ENCODE data around the gene TMEM169.

The TMEM169 gene

GRCh38 chr2:216117561-216118340, 36.0 kb downstream of the TMEM169 start:
- Histone ChIP-seq H3K9me3 (ENCODE audit: low read length) (no peaks in the 10 kb centered on the region), H3K4me1 (ENCODE audit: insufficient read depth, low read length) (peaks cover 8% of the 10 kb centered on the region), H3K27ac (ENCODE audit: low read depth, low read length) (no peak overlapping the region), H3K27me3 (ENCODE audit: control insufficient read depth in 1 of 2, insufficient read depth in 2 of 2, low read length in 2 of 2) (no peaks in the 10 kb centered on the region), H3K36me3 (ENCODE audit: insufficient read depth, low read length) (peaks cover 68% of the 10 kb centered on the region), H3K4me3 (ENCODE audit: low read depth in 1 of 2, low read length in 2 of 2) (no peak overlapping the region), H3K9ac (ENCODE audit: low read length) (no peak overlapping the region)

GRCh38 chr2:216118474-216118873, 36.8 kb downstream of the TMEM169 start:
- Histone ChIP-seq H3K4me3 (ENCODE audit: low read depth in 1 of 2, low read length in 2 of 2) (no peak overlapping the region), H3K27ac (ENCODE audit: low read depth, low read length) (no peak overlapping the region), H3K4me1 (ENCODE audit: insufficient read depth, low read length) (peaks cover 8% of the 10 kb centered on the region), H3K9me3 (ENCODE audit: low read length) (no peaks in the 10 kb centered on the region), H3K27me3 (ENCODE audit: control insufficient read depth in 1 of 2, insufficient read depth in 2 of 2, low read length in 2 of 2) (no peaks in the 10 kb centered on the region), H3K9ac (ENCODE audit: low read length) (no peak overlapping the region), H3K36me3 (ENCODE audit: insufficient read depth, low read length) (peaks cover 68% of the 10 kb centered on the region)

GRCh38 chr2:216119146-216119545, 37.4 kb downstream of the TMEM169 start:
- peaks cover 67% of the 10 kb centered on the region for H3K36me3 ChIP-seq (ENCODE audit: insufficient read depth, low read length)
- H3K9ac ChIP-seq (ENCODE audit: low read length), result no peak overlapping the region
- H3K4me3 ChIP-seq (ENCODE audit: low read depth in 1 of 2, low read length in 2 of 2), result no peak overlapping the region
- no peak overlapping the region for H3K27ac ChIP-seq (ENCODE audit: low read depth, low read length)
- peaks cover 4% of the 10 kb centered on the region for H3K4me1 ChIP-seq (ENCODE audit: insufficient read depth, low read length)
- no peaks in the 10 kb centered on the region for H3K27me3 ChIP-seq (ENCODE audit: control insufficient read depth in 1 of 2, insufficient read depth in 2 of 2, low read length in 2 of 2)
- H3K9me3 ChIP-seq (ENCODE audit: low read length), result no peaks in the 10 kb centered on the region

GRCh38 chr2:216119986-216120385, 38.3 kb downstream of the TMEM169 start:
- Histone ChIP-seq H3K27me3 (ENCODE audit: control insufficient read depth in 1 of 2, insufficient read depth in 2 of 2, low read length in 2 of 2) (no peaks in the 10 kb centered on the region), H3K27ac (ENCODE audit: low read depth, low read length) (no peak overlapping the region)

DNA sequence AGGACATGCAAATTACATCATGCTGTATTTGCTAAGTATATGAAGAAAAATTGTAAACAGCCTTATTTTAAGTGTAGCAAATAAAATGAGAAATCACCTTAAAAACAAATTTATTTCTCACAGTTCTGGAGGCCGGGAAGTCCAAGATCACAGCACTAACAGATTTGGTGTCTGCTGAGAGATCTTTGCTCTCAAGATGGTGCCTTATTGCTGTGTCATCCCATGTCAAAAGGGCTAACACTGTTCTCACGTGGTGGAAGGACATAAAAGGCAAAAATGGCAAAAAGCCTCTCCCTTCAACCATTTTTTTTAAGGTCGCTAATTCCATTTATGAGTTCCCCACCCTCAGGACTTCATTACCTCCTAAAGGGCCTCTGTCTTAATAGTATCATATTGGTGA, 39.5 kb downstream of the TMEM169 start:
- H3K9ac ChIP-seq (ENCODE audit: low read length), result no peak overlapping the region
- peaks cover 83% of the 10 kb centered on the region for H3K36me3 ChIP-seq (ENCODE audit: insufficient read depth, low read length)
- H3K9me3 ChIP-seq (ENCODE audit: low read length), result no peaks in the 10 kb centered on the region
- H3K4me3 ChIP-seq (ENCODE audit: low read depth in 1 of 2, low read length in 2 of 2), result no peak overlapping the region
- no peaks in the 10 kb centered on the region for H3K4me1 ChIP-seq (ENCODE audit: insufficient read depth, low read length)
- H3K27ac ChIP-seq (ENCODE audit: low read depth, low read length), result no peak overlapping the region
- H3K27me3 ChIP-seq (ENCODE audit: control insufficient read depth in 1 of 2, insufficient read depth in 2 of 2, low read length in 2 of 2), result no peaks in the 10 kb centered on the region

More at GRCh38 chr2:216119986-216120385, 38.3 kb downstream of the TMEM169 start:
- H3K36me3 ChIP-seq (ENCODE audit: insufficient read depth, low read length), result peaks cover 72% of the 10 kb centered on the region
- no peaks in the 10 kb centered on the region for H3K4me1 ChIP-seq (ENCODE audit: insufficient read depth, low read length)
- no peak overlapping the region for H3K9ac ChIP-seq (ENCODE audit: low read length)
- no peak overlapping the region for H3K4me3 ChIP-seq (ENCODE audit: low read depth in 1 of 2, low read length in 2 of 2)
- H3K9me3 ChIP-seq (ENCODE audit: low read length), result no peaks in the 10 kb centered on the region

- Histone ChIP-seq H3K27me3 (ENCODE audit: control insufficient read depth in 1 of 2, insufficient read depth in 2 of 2, low read length in 2 of 2) (no peaks in the 10 kb centered on the region), H3K4me1 (ENCODE audit: insufficient read depth, low read length) (no peaks in the 10 kb centered on the region), H3K4me3 (ENCODE audit: low read depth in 1 of 2, low read length in 2 of 2) (no peak overlapping the region), H3K27ac (ENCODE audit: low read depth, low read length) (no peak overlapping the region), H3K36me3 (ENCODE audit: insufficient read depth, low read length) (peaks cover 80% of the 10 kb centered on the region), H3K9me3 (ENCODE audit: low read length) (no peaks in the 10 kb centered on the region), H3K9ac (ENCODE audit: low read length) (no peak overlapping the region)
Measured at GRCh38 chr2:216126943-216127342, 45.2 kb downstream of the TMEM169 start.

- no peak overlapping the region for H3K27ac ChIP-seq (ENCODE audit: low read depth, low read length)
- H3K4me1 ChIP-seq (ENCODE audit: insufficient read depth, low read length), result no peaks in the 10 kb centered on the region
- peaks cover 79% of the 10 kb centered on the region for H3K36me3 ChIP-seq (ENCODE audit: insufficient read depth, low read length)
Measured at GRCh38 chr2:216130346-216130971, 48.7 kb downstream of the TMEM169 start.

GRCh38 chr2:216131175-216131926, 49.6 kb downstream of the TMEM169 start:
- H3K9me3 ChIP-seq (ENCODE audit: low read length), result no peaks in the 10 kb centered on the region
- no peak overlapping the region for H3K4me3 ChIP-seq (ENCODE audit: low read depth in 1 of 2, low read length in 2 of 2)
- peaks cover 77% of the 10 kb centered on the region for H3K36me3 ChIP-seq (ENCODE audit: insufficient read depth, low read length)
- no peaks in the 10 kb centered on the region for H3K4me1 ChIP-seq (ENCODE audit: insufficient read depth, low read length)
- H3K27ac ChIP-seq (ENCODE audit: low read depth, low read length), result no peak overlapping the region
- no peaks in the 10 kb centered on the region for H3K27me3 ChIP-seq (ENCODE audit: control insufficient read depth in 1 of 2, insufficient read depth in 2 of 2, low read length in 2 of 2)
- H3K9ac ChIP-seq (ENCODE audit: low read length), result no peak overlapping the region

More at GRCh38 chr2:216130346-216130971, 48.7 kb downstream of the TMEM169 start:
- H3K4me3 ChIP-seq (ENCODE audit: low read depth in 1 of 2, low read length in 2 of 2), result no peak overlapping the region
- H3K27me3 ChIP-seq (ENCODE audit: control insufficient read depth in 1 of 2, insufficient read depth in 2 of 2, low read length in 2 of 2), result no peaks in the 10 kb centered on the region
- H3K9ac ChIP-seq (ENCODE audit: low read length), result no peak overlapping the region
- H3K9me3 ChIP-seq (ENCODE audit: low read length), result no peaks in the 10 kb centered on the region

- Histone ChIP-seq H3K27ac (ENCODE audit: low read depth, low read length) (no peak overlapping the region), H3K4me1 (ENCODE audit: insufficient read depth, low read length) (no peaks in the 10 kb centered on the region), H3K27me3 (ENCODE audit: control insufficient read depth in 1 of 2, insufficient read depth in 2 of 2, low read length in 2 of 2) (no peaks in the 10 kb centered on the region), H3K4me3 (ENCODE audit: low read depth in 1 of 2, low read length in 2 of 2) (no peak overlapping the region), H3K9me3 (ENCODE audit: low read length) (no peaks in the 10 kb centered on the region), H3K36me3 (ENCODE audit: insufficient read depth, low read length) (peaks cover 77% of the 10 kb centered on the region), H3K9ac (ENCODE audit: low read length) (no peak overlapping the region)
Measured at GRCh38 chr2:216132585-216132984, 50.9 kb downstream of the TMEM169 start.

DNA sequence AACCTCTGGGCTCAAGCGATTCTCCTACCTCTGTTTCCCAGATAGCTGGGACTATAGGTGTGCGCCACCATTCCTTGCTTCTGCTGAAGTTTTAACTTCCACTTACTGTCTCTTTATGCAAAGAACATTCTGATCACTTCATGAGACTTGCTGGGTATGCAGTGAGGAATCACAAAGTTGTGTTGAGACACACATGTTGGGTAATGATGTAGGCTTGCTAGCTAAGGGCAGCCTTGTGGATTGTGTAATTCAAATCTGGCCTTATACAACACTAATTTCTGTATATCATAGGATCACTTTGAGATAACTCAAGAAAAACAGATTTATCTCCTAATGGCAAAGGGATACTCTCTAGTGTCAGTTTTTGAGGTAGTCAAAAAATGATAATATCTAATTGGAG, 51.7 kb downstream of the TMEM169 start:
- H3K36me3 ChIP-seq (ENCODE audit: insufficient read depth, low read length), result peaks cover 78% of the 10 kb centered on the region
- H3K4me3 ChIP-seq (ENCODE audit: low read depth in 1 of 2, low read length in 2 of 2), result no peak overlapping the region
- H3K9ac ChIP-seq (ENCODE audit: low read length), result no peak overlapping the region

DNA sequence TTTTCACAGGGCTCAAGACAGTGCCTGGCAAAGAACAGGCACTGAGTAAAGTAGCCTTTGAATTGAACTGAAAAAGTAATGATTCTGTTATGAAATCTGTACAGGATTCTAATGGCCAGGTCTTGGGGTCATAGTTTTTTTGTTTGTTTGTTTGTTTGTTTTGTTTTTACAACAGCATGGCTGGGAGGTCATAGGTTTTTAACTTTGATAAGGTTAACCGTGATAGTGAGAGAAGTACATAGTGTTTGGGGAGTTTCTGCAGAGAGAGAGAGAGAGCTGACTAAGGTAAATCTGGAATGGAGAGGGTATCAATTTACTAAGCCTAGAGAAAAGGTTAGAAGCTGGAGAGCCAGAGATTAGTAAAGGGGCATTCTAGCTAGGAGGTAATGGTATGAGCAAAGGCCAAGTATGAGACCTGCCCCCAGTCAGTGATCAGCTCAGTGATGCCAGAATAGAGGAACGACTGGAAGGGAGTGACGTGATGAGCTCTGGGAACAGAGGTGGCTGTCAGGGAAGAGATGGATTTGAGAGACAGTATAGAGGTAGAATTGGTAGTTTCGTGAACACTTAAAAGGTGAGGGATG, 53.3 kb downstream of the TMEM169 start:
- H3K4me3 ChIP-seq (ENCODE audit: low read depth in 1 of 2, low read length in 2 of 2), result no peak overlapping the region
- H3K27ac ChIP-seq (ENCODE audit: low read depth, low read length), result no peak overlapping the region
- no peaks in the 10 kb centered on the region for H3K9me3 ChIP-seq (ENCODE audit: low read length)
- H3K4me1 ChIP-seq (ENCODE audit: insufficient read depth, low read length), result no peaks in the 10 kb centered on the region
- no peaks in the 10 kb centered on the region for H3K27me3 ChIP-seq (ENCODE audit: control insufficient read depth in 1 of 2, insufficient read depth in 2 of 2, low read length in 2 of 2)
- peaks cover 78% of the 10 kb centered on the region for H3K36me3 ChIP-seq (ENCODE audit: insufficient read depth, low read length)
- H3K9ac ChIP-seq (ENCODE audit: low read length), result no peak overlapping the region

More for the DNA sequence above, 51.7 kb downstream of the TMEM169 start:
- H3K4me1 ChIP-seq (ENCODE audit: insufficient read depth, low read length), result no peaks in the 10 kb centered on the region
- H3K9me3 ChIP-seq (ENCODE audit: low read length), result no peaks in the 10 kb centered on the region
- no peaks in the 10 kb centered on the region for H3K27me3 ChIP-seq (ENCODE audit: control insufficient read depth in 1 of 2, insufficient read depth in 2 of 2, low read length in 2 of 2)
- no peak overlapping the region for H3K27ac ChIP-seq (ENCODE audit: low read depth, low read length)

All from muscle layer of colon (tissue), 2 donors.